Cardiac fibroblast (primary cell): ENCODE data around the gene INSIG2.
A peak's percentile ranks its signal among the peaks of the same experiment; 100 is the strongest.

ENCODE experiments used
- DNase-seq, 2 donors: peaks; one replicate each; pipeline versions ENCODE4 v3.0.0 to v3.0.0-alpha.2; 2010; ENCODE audit warnings: low read depth in 2 of 2
- H3K4me3 ChIP-seq, 2 donors: replicated peaks in 1 of 2; 1 replicate in 1 of 2; 2 replicates in 1 of 2; pipeline ENCODE4 v1.5.1; 2011; ENCODE audit warnings: low read depth in 2 of 2, low read length in 2 of 2, mild to moderate bottlenecking in 2 of 2, moderate library complexity in 1 of 2
- CTCF ChIP-seq: IDR thresholded peaks from one replicate; pipeline ENCODE4 v1.5.1; 2011; ENCODE audit warnings: low read depth, mild to moderate bottlenecking, low read length, inconsistent platforms

Gene INSIG2

GRCh38 chr2:118047380-118047826 lies 40.9 kb upstream of the INSIG2 start:
- no peak for TF ChIP-seq CTCF
- DNase-seq: peak; percentile 42 to 62
- H3K4me3 ChIP-seq: no peak overlapping the region

GRCh38 chr2:118048401-118048800 lies 39.9 kb upstream of the INSIG2 start:
- H3K4me3 ChIP-seq: no peak overlapping the region
- peak in 1 of 2 donors; percentile 3 for DNase-seq
- no peak for TF ChIP-seq CTCF

GRCh38 chr2:118049140-118049815 lies 39.0 kb upstream of the INSIG2 start:
- no peak overlapping the region for H3K4me3 ChIP-seq
- no peak for TF ChIP-seq CTCF
- no peak for DNase-seq

GRCh38 chr2:118049816-118050140 lies 38.5 kb upstream of the INSIG2 start:
- DNase-seq: no peak
- no peak for TF ChIP-seq CTCF
- H3K4me3 ChIP-seq: no peak overlapping the region

GRCh38 chr2:118050386-118050785 lies 37.9 kb upstream of the INSIG2 start:
- no peak for DNase-seq
- H3K4me3 ChIP-seq: no peak overlapping the region
- TF ChIP-seq CTCF: no peak

- no peak overlapping the region for H3K4me3 ChIP-seq
- no peak for TF ChIP-seq CTCF
- no peak for DNase-seq
Observed at GRCh38 chr2:118050974-118051373, 37.3 kb upstream of the INSIG2 start.

- no peak overlapping the region for H3K4me3 ChIP-seq
- TF ChIP-seq CTCF: no peak
- DNase-seq: no peak
Observed at GRCh38 chr2:118051826-118052358, 36.4 kb upstream of the INSIG2 start.
